ENCODE measurements around the gene RTN4RL2. TPM values are rescaled to one million over a fixed set of nuclear protein-coding genes. Genes with fewer than 3 reads are reported as not detected.

Gene RTN4RL2
- total RNA-seq = under 0.01 TPM in 1 of 2 replicates, not detected in the other

GRCh38 chr11:57460022-57460757 lies at the start of gene RTN4RL2:
RTN4RL2 (plus strand) TSS chr11:57460528; CDS start chr11:57460866, 338 bp downstream.

GRCh38 chr11:57426929-57427726 lies 33.2 kb upstream of the RTN4RL2 start, which contains the start of gene SLC43A3:
SLC43A3 (minus strand) TSS chr11:57427121; CDS start chr11:57426172, 949 bp downstream.

GRCh38 chr11:57515332-57516060 lies 55.2 kb downstream of the RTN4RL2 start, which contains the start of gene SLC43A1:
SLC43A1 (minus strand) TSS chr11:57515702; CDS start chr11:57514111, 1,591 bp downstream.

Small RNA genes lying within 50 kb of the gene (small RNA-seq; reads per million reads assigned to genes)
- gene RNA5SP341 (ENCODE audit: low replicate concordance) = not detected

Other genes starting within 250 kb of the RTN4RL2 start
- gene APLNR, start 223.3 kb upstream of the RTN4RL2 start, total RNA-seq = not detected in 2 replicates
- gene TNKS1BP1, start 135.6 kb upstream of the RTN4RL2 start, total RNA-seq = 76.8 and 95.2 TPM in 2 replicates
- 89.5 and 116 TPM in 2 replicates for gene SSRP1, start 124.6 kb upstream of the RTN4RL2 start, total RNA-seq
- not detected in 2 replicates for gene P2RX3, start 122.2 kb upstream of the RTN4RL2 start, total RNA-seq
- gene PRG3, start 79.4 kb upstream of the RTN4RL2 start, total RNA-seq = not detected in 2 replicates
- 0.14 TPM in 1 of 2 replicates, not detected in the other for gene PRG2, start 69.9 kb upstream of the RTN4RL2 start, total RNA-seq
- 40.2 and 70.2 TPM in 2 replicates for gene SLC43A3, start 33.4 kb upstream of the RTN4RL2 start, total RNA-seq
- 13.2 and 34.4 TPM in 2 replicates for gene SLC43A1, start 55.2 kb downstream of the RTN4RL2 start, total RNA-seq
- 22.1 and 27.9 TPM in 2 replicates for gene TIMM10, start 70.2 kb downstream of the RTN4RL2 start, total RNA-seq
- gene SMTNL1, start 77.1 kb downstream of the RTN4RL2 start, total RNA-seq = not detected in 2 replicates
- gene UBE2L6, start 107.1 kb downstream of the RTN4RL2 start, total RNA-seq = 39.4 and 57.1 TPM in 2 replicates
- gene SERPING1, start 137.2 kb downstream of the RTN4RL2 start, total RNA-seq = 1.6 and 16.4 TPM in 2 replicates
- 0.14 TPM in 1 of 2 replicates, not detected in the other for gene YPEL4, start 189.4 kb downstream of the RTN4RL2 start, total RNA-seq
- gene CLP1, start 197.2 kb downstream of the RTN4RL2 start, total RNA-seq = 16.0 and 25.8 TPM in 2 replicates
- gene ZDHHC5, start 207.6 kb downstream of the RTN4RL2 start, total RNA-seq = 56.7 and 77.9 TPM in 2 replicates